Spleen (tissue), 7 donors: ENCODE results near the gene TEX52.

Experiments
- CTCF ChIP-seq, 11 experiments: fragments of 200-600 bp in 7 of 11; fragments of 450-650 bp in 4 of 11; sonication (generic) in 4 of 11; IDR thresholded peaks in 8 of 11; conservative IDR thresholded peaks in 3 of 11; 1 replicate in 7 of 11; 2 replicates in 4 of 11; pipeline versions ENCODE4 v1.4.0 to v1.8.0; 2016 to 2021; ENCODE audit warnings: antibody characterized with exemption in 11 of 11, inconsistent platforms in 4 of 11, mild to moderate bottlenecking in 1 of 11
- POLR2AphosphoS5 ChIP-seq, 3 donors: sonication (generic); formaldehyde crosslinking; IDR thresholded peaks; one replicate each; pipeline ENCODE4 v1.5.1; 2017; ENCODE audit warnings: antibody characterized with exemption in 3 of 3
- donor health status: DM: no; HTN: no; CAD: no; lungs with moderate emphysema.
- donor health status: DM: no; HTN: no; CAD: no.
- donor health status: DM: no; HTN: no; CAD: no.

- TF ChIP-seq CTCF (IDR thresholded peaks at IDR 0.05 in 8 of 11, conservative IDR thresholded peaks at IDR 0.05 in 3 of 11) (no peak), POLR2AphosphoS5 (IDR thresholded peaks at IDR 0.05) (no peak)
Observed at GRCh38 chr12:2800046-2800570, 56.7 kb downstream of the TEX52 start.
